ENCODE results near the gene FUS.
A peak's percentile ranks its signal among the peaks of the same experiment; 100 is the strongest.
"Not testable (repeated sequence)": the region's sequence is repeated elsewhere in the genome, so short reads cannot be mapped to it uniquely, and the experiment has no call there.

FUS gene

DNA sequence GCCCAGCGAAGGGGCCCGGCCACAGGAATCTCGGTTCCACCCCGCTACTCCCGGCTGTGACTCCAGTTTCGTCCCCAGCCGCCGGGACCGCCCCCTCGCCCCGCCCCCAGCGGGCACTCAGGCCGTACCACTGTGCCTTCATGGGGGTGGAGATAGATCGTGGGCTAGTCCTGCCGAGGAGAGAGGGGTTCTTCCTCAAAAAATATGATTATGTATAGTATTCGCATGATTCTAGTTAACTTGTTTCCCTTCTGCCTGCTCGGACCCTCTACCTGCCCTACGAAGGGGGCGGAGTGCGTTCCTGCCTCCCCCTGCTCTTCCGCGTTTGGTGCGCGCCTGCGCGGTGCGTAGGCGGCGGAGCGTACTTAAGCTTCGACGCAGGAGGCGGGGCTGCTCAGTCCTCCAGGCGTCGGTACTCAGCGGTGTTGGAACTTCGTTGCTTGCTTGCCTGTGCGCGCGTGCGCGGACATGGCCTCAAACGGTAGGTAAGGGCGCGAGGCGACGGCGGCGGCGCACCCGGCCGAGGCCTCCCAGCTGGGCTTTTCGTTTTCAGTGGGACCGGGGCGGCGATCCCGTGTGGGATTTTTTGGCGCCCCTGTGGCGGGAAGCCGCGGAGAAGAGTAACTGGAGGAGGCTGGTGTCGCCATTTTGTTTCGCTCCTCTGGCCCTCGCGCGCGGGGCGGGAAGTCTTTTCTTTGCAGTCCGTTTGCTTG is at the start of gene FUS:
FUS (plus strand) TSS at position 393 of the 713 bp plus-strand sequence; CDS start at position 469, 76 bp downstream.
- DNase-seq, result peak; percentile 70

DNA sequence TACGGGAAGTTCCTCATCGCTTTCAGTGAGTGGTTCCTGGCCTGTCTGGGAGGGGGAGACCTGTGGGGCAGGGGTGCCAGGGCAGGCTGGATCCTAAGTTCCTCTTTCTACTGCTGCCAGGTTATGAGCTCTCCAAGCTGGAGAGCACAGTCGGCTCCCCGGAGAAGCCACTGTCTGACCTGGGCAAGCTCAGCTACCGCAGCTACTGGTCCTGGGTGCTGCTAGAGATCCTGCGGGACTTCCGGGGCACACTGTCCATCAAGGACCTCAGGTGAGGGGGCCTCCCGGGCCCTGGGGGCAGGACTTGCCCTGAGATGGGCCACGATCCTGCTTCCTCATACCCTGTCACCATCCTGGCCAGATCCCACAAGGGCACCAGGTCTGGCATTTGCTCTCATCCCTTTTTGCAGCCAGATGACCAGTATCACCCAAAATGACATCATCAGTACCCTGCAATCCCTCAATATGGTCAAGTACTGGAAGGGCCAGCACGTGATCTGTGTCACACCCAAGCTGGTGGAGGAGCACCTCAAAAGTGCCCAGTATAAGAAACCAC is 49.5 kb upstream of the FUS start:
- no peak for DNase-seq

DNA sequence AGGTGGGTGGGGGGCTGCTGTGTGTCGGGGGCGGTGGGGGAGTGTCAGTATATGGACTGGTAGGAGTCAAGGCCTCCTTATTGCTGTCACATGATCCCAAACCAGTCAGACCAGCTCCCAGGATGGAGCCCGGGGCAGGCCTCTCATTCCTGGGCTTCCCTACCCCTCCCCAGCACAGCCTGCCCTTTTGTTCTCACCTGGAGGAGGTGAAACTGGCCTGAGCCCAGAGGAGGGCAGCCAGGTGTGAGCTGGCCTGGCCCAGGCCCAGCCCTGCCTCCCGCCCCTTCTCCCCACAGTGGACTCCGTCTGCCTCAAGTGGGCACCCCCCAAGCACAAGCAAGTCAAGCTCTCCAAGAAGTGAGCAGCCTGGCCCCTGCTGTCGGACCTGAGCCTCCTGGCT is 49.0 kb upstream of the FUS start:
- DNase-seq, result peak; percentile 58

DNA sequence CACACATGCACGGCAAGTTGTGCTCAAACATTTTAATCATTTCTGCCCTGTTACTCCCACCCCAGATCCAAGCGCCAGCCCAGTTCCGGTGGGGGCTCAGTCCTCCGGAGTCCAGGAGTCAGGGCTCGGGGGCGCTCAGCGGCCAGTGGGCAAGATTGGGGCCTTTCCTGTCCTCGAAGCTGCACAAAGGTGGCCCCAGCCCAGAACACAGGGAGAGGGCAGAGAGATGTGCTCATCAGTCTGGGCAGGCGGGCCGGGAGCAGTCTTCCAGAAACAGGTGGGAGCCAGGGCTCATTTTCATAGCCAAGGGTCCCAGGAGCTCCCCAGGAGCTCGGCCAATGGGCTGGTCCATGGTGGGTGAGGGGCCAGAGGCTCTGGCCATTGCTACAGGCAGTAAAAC is 48.5 kb upstream of the FUS start:
- DNase-seq, result no peak

DNA sequence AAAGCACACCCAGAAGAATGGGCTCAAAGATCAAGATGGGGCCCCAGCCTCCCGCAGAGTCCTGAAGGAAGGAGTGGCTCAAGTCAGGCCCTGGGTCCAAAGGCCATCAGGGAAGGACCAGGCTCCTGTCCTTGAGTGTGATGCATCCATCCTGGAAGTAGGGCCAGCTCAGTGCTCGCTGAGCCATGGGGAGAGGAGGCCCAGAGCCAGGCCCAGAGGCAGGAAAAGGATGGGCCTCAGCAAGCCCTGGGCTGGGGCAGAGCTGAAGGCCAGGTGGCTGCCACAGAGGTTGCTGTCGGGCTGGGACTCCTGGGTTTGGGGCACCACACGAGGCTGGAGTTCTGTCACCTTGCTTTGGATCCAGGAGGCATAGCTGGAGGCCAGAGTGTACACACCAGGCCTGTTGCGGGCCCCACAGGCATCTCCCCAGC is 48.1 kb upstream of the FUS start:
- DNase-seq, result no peak

DNA sequence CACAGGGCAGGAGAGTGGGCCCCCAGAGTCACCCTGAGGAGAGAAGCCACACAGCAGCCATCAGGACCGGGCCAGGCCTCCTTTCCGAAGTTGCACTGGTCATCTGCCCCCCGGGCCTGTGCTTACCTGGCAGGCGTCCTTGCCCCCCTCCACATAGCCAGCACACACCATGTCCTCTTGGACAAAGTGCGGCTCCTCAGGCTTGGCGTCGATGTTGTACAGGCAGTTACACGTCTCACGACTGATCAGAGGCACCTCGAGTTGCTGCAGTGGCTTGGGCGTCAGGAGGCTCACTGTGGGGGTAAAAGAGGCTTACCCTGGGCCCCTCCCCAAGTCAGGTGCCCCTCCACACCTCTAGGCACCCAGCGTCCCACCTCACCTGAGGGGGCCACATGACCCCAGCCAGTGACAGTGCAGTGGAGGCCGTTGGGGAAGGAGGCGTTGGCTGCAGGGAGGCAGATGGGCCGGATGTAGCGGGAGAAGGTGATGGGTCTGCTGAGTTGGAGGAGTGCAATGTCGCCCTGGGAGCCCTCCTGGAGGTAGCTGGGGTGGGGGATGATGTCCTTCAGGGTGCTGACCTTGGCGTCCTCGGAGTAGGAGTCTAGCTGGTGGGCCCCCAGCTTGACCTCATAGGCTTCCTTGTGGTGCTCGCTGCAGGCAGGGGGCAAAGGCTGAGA is 47.5 kb upstream of the FUS start:
- no peak for DNase-seq

DNA sequence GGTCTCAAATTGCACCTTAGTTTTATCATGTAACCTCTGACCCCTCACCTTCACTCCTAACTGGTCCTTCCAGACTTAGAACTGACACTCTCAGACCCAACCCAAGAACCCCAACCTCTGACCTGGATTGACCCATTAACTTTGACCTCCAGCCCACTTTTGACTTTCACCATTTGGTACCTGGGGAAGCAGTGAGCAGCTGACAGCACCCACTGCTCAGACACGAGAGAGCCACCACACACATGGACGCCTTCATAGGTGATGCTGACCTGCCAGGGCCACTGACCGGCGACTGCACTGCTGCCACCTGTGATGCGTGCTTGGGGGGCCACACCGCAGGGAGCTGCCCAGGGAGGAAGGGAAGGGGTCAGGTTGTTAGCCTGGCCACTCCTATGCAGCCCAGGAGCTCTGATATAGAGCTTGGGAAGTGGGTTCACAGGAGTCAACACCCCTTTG is 46.9 kb upstream of the FUS start:
- no peak for DNase-seq

DNA sequence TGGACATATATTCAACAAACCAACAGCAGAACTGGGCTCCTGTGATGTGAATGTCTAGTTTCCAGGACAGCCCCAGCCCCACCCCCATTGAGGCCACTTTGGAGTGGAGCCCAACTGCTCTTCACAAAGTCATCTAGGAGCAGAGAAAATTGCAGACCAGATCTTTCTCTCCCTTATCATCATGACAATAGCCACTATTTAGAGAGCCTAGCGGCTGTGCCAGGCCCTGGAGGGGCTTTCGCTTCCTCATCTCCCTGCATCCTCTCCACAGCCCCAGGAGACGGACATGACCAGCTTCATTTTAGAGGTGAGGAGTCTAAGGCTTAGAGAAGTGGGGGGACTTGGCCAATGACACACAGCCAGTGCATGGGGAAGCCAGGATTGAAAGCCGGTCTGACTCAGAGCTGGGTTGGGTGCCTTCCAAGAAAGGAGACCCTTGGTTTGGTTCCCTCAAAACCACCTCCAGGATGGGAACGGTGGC is 45.8 kb upstream of the FUS start:
- DNase-seq, result peak; percentile 20

DNA sequence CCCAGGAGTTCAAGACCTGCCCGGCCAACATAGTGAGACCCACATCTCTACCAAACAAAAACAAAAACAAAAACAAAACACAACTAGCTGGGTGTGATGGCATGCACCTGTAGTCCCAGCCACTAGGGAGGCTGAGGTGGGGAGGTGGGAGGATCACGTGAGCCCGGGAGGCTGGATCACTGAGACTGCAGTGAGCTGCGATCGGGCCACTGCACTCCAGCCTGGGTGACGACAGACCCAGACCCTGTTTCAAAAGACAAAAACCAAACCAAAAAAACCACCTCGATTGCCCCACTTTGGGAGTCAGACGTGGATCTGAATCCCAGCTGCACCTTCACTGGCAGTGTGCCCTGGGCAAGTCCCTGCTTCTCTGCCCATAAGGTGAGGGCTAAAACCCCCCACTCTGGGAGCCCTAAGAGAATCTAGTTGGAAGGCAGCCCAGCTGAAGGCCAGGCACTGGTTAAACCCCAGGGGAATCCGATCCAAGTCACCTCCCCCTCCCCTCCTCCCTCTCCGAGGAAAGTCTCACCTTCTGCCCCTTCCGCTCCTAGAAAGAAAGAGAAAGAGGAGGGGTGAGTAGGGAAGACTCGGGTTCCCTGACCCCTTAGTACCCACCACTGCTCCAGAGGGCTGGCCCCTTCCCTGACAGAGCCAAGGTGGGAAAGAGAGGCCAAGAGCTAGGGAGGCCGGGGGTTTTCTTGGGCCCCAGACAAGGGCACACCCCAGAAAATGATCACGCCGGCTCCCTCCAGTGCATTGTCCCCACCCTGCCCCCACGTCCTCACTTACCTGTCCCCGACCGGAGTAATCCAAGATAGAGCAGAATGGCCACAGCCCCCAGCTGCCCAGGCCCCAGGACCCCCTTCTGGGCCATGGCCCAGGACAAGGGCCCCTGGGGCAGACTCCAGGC is 45.1 kb upstream of the FUS start:
- peak; percentile 31 for DNase-seq

DNA sequence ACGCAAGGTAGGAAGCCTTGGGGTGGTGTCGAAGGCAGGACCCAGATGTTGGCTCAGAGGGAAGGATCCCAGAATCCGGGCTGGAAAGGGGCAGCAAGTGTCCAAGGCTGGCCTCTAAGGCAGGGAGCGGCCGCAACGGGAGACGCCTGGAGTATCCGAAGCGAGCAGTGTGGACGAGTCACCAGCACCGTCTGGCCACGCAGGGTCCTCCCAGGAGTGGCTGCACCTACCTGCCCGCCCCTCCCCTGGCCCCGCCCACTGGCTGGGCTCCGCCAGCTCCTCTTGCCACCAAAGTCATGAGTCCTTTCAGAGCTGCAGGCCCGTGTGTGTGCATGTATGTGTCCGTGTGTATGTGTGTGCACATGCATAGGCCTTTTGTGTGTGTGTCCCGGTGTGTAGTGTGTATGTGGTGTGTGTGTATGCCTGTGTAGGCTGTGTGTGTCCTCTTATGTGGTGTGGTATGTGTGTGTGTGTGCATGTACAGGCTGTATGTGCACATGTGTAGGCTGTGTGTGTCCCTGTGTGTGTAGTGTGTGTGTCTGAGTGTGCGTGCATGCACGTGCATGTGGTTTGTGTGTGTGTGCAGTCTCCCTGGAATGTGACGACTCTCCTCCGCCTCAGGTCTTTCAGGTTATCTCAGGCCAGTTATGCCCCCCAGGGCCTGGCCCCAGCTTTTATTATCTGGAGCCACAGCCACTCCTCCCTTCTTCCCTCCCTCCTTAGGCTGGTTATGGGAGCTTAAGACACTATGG is 44.2 kb upstream of the FUS start, which contains the start of gene PRSS8:
PRSS8 (minus strand) TSS at position 193 of the 752 bp plus-strand sequence. CDS start 229 bp downstream, outside the sequence.
- DNase-seq, result peak; percentile 30

DNA sequence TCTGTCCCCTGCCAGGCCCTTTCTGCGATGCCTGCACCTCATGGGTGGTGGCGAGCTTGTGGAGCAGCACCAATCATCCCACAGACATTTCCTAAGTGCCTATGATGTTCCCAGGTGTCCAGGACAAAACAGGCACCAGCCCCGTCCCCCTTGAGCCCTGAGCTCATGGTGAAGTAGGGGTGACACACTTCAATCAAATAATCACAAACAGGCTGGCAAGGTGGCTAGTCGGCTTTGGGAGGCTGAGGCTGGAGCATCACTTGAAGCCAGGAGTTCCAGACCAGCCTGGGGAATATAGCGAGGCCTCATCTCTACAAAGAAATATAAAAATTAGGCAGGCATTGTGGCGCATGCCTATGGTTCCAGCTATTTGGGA is 43.7 kb upstream of the FUS start:
- no peak for DNase-seq

DNA sequence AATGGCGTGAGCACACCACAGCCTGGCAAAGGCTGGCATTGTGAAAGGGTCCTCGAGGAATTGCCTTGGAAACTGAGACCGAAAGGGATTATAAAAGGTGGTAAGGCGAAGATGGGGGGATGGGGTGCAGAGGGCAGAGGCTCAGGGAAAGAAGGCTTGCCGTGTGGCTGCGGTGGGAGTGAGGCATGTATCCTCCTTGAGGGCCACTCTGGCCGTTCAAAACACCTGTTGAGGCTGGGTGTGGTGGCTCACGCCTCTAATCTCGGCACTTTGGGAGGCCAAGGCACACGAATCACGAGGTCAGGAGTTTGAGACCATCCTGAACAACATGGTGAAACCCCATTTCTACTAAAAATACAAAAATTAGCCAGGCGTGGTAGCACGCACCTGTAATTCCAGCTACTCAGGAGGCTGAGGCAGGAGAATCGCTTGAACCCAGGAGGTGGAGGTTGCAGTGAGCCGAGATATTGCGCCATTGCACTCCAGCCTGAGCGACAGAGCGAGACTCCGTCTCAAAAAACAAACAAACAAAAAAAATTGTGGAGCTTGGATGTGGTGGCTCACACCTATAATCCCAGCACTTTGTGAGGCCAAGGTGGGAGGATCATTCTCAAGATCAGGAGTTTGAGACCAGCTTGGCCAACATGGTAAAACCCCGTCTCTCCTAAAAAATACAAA is 43.0 kb upstream of the FUS start:
- not testable (repeated sequence) for DNase-seq

DNA sequence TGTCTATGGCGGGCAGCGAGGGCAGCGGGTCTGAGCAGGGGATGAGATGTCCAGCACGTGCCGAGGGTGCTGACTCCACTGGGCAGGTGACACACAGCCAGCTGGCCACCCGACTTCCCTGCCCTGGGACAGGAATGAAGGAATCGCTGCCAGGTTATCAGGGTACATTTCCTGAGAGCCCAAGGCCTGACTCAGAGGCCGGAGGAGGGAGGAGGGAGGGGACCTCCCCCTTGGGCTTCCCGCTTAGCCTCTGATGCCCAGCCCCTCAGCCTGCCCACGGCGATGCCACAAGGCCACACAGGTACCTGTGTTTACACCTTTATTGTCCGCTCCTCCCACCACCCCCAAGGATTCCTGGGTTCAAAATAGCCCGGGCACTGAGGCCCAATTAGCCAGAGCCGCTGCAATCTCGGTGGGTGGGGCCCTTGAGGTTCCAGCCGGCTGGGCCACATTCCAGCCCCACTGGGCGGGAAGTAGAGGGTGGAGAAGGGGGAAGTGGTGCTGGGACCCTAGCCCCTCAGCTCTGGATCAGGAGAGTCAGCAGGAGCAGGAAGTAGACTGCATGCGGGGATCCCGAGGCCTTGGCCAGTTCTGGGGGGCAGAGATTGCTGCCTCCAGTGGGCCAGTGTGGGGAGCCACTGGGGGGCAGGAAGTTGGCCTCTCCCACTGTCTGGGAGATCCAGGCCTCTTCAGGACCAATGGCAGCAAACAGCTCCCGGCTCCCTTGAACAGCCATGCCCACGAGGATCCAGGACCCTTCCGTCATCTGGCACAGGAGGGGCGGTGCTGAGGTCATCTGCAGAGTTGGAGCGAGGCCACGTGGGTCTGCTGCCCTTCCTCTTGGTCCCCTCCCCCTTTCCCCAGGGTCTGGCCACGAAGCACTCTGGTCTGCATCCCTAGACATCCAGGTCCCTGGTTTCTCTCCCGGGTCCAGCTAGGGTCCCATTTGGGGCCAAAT is 41.0 kb upstream of the FUS start:
- no peak for DNase-seq

DNA sequence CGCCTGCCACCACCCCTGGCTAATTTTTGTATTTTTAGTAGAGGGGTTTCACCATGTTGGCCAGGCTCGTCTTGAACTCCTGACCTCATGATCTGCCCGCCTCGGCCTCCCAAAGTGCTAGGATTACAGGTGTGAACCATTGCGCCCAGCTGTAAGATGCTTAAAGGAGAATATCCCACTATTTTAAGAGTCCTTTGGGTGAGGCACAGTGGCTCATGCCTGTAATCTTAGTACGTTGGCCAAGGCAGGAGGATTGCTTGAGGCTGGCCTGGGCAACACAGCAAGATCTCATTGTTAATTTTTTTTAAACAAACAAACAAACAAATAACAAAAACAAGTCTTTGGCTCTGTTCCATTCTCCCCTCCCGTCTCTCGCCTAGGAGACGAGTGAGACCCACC is 38.9 kb upstream of the FUS start:
- not testable (repeated sequence) for DNase-seq

DNA sequence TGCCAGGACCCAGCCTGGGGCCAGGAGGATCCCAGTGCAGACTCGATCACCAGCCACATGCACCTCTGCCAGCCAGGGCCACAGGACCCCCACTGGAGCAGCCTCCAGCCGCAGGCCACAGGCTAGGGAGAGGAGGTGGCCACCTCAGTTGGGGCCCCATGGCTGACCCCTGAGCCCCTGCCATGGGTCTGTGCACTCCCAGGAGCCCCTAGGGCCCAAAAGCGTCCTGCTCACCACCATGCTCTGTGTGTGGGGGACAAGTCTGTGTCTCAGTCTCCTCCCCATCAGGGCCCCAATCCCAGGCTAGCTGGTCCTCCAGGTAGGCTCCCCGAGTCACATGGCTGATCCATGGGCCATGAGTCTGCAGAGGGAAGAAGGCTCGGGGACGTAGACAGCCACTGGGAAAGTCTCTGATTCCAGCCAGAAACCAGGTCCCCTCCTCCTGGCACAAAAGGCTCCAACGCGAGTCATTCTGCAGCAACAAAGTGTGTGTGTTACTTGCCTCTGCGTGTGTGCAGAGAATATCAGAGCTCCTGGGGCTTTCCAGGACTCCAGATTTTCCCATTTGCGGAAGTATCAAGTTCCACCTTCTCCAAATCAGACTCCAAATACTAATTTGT is 38.3 kb upstream of the FUS start:
- DNase-seq, result no peak

DNA sequence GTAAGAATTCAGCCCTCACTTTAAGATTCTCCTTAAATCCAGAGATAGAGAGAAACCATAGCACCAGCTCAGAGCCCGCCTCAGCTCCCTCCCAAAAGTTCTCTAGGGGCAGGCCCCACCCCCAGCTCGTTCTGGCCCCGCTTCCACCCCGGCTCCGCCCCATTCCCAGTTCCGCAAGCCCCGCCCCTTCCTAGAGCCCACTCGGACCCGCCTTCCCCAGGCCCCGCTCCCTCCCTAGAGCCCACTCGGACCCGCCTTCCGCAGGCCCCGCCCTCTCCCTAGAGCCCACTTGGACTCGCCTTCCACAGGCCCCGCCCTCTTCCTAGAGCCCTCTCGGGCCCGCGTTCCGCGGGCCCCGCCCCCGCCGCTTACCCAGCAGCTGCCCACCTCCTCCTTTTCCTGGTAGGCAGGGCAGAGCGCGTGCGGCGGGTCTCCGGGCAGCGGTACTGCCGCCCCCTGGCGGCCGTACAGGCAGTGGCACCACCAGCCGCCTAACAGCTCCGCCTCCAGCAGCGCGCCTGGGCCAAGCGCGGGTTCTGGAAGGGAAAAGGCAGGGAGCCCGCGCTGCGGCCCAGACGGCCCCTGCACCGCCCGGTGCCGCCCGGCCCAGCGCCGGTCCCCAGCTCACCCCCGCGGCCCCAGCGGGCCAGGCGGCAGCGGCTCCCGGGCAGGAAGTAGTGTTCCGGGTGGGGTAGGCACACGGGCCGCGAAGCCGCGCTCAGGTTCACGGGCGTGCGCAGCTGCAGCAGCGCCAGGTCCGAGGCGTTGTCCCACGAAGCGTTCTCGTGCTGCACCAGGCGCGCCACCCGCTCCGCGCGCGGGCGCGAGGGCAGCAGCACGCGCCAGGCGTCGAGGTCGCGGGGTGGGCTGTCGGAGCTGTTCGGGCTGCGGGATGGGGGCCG is 37.6 kb upstream of the FUS start:
- DNase-seq, result peak; percentile 91

DNA sequence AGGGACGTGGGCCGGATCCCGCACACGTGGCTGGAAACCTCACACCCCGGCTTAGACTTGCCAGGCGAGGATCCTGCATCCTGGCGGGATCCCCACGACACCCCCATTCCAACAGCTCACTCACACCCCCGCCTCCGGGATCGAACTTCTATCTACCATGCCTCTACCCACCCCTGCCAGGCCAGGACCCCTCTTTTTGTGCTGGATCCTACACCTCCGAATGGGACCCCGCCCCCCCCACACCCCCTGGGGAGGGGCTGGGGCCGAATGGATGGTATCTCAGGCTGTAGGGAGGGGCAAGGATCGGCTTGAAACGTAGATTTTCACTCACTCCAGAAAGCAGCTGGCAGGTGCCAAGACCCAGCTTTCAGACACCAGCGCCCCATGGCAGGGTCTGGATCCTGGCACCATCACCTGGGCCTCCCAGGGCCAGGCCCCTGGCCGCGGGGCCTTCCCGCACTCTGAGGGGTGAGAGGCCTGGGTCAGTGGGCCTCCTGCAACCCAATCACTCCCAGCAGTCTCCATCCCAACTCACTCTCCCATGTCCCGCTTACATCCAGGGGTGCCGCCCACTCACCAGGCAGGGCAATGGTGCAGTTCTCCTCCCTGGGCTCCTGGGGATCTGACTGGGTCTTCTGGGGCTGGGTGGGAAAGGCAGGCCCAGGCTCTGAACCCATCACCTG is 36.8 kb upstream of the FUS start:
- DNase-seq, result no peak

DNA sequence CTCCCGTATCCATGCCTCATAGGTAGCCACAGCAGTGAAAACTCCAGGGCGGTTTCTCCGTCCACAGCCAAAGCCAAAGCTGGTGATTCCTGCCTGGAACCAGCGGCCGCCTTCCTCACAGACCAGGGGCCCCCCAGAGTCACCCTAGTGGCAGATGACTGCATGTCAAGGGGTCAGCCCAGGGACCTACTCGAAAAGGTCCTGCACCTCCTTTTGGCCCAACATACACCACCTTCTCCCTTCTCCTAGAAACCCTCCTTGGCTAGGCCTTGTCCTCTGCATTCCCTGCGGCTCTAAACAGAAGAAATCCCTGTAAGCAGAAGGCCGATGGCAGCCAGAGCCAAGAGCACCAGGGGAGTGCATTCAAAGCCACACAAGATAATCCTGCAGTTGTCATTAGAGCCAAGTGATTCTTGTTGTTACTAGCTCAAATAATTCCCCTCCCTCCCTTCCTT is 36.2 kb upstream of the FUS start:
- DNase-seq, result no peak
